GM12891 (cell line): ENCODE data around the gene ACYP2.
A peak's percentile ranks its signal among the peaks of the same experiment; 100 is the strongest.

Experiments
- DNase-seq: peaks from one replicate; pipeline ENCODE4 v3.0.0; 2011; ENCODE audit warnings: low spot score; ENCODE audit not compliant: insufficient read length
- FAIRE-seq: peaks from 2 replicates; lab custom pipeline; 2011; peaks lifted over from hg19 to GRCh38; lab: Jason Lieb, UNC
- PAX5 ChIP-seq: IDR thresholded peaks from 2 replicates; pipeline ENCODE4 v1.6.1; 2011; ENCODE audit warnings: low read length, moderate library complexity, mild to moderate bottlenecking; ENCODE audit not compliant: insufficient read depth, severe bottlenecking
- POLR2A ChIP-seq: IDR thresholded peaks from 2 replicates; pipeline ENCODE4 v1.6.1; 2011; ENCODE audit warnings: low read depth, low read length, control low read depth
- POLR2AphosphoS5 ChIP-seq: IDR thresholded peaks from 2 replicates; pipeline ENCODE4 v1.6.1; 2011; ENCODE audit warnings: low read depth, low read length, control low read depth
- POU2F2 ChIP-seq: IDR thresholded peaks from 2 replicates; pipeline ENCODE4 v1.6.1; 2011; ENCODE audit warnings: low read depth, mild to moderate bottlenecking, control low read depth, low read length, moderate library complexity
- SPI1 ChIP-seq: IDR thresholded peaks from 2 replicates; pipeline ENCODE4 v1.6.1; 2011; ENCODE audit warnings: low read depth, low read length, control low read depth
- TAF1 ChIP-seq: IDR thresholded peaks from 2 replicates; pipeline ENCODE4 v1.6.1; 2011; ENCODE audit warnings: low read depth, low read length, control low read depth

The ACYP2 gene

DNA sequence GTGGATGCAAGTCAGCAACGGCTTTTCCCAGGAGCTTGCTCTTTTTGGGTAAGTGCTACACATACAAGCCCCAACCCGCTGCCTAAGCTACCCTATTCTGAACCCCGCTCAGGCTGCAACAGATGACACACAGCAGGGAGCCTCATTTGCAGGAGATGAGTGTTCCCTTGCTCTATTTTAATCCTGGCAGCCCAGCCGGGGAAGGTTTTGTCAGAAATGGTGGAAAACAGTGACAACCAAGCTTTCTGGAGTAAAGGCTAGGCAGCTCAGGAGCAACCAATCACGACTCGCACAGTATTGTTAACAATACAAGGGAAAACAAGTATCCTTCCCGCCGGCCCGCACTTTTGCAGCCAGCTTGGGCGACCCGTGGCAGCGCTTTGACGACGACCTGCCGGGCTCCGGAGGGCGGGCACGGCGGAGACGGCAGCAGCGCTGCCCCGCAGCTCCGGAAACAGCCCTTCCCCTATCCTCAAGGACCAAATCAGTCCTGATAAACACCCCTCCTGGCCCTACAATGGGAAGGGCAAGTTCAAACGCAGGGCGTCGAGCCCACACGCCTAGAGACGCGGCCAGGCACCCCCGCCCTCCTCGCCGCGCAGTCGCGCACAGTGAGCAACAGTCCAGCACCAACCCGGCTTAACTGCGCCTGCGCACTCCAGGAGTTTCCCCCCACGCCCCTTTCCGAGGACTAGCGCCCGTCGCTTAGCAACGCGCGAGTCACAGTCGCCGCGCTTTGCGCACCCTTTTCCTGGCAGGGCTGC is 214.9 kb downstream of the ACYP2 start:
- FAIRE-seq (peak; percentile 98), DNase-seq (peak; percentile 84)
- TF ChIP-seq POLR2AphosphoS5, result no peak
- TF ChIP-seq POLR2A, result no peak
- no peak for TF ChIP-seq SPI1
- TF ChIP-seq PAX5, result no peak
- no peak for TF ChIP-seq POU2F2
- no peak for TF ChIP-seq TAF1

DNA sequence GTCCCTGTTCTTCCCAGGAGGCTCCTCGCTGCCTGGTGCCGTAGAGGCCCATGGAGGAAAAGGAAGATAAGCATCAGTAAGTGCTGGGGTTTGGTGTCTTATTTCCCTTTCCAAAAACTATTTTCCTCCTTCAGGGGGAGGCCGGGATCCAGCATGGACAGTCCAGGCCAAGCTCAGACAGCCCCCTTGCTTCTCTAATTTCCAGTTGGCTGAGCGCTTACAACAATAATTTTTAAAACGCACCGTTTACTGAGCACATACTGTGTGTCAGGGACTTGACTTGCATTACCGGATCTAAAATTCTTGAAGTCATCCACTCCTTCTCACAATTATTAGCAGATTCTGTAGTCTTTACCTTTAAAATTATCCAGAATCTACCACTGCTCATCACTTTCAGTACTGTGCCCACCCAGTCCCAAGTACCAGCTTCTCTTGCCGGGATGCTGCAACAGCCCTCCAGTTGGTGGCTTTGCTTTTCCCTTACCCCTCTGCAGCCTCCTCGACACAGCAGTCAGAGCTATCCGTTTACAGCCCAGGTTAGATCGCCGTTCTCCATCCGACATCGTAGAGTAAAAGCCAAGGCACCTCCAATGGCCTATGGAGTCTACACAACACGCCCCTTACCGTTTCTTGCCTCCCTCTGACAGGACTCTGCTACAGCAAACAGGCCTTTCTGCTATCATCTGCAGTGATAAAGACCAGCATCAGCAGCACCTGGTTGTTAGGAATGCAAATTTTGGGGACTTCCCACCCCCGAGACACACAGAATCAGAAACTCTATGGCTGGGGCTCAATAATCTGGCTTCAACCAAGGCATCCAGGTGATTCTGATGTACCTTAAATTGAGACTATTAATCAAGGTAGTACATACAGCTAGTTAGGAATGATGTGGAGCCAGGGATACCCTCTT is 215.8 kb downstream of the ACYP2 start:
- FAIRE-seq (peak; percentile 55), DNase-seq (no peak)
- TF ChIP-seq POLR2AphosphoS5, result no peak
- TF ChIP-seq POLR2A, result no peak
- no peak for TF ChIP-seq POU2F2
- no peak for TF ChIP-seq TAF1
- no peak for TF ChIP-seq PAX5
- no peak for TF ChIP-seq SPI1

GRCh38 chr2:54332386-54332785 is 217.0 kb downstream of the ACYP2 start:
- TF ChIP-seq SPI1, result no peak
- no peak for TF ChIP-seq TAF1
- no peak for TF ChIP-seq POLR2A
- no peak for TF ChIP-seq POLR2AphosphoS5
- TF ChIP-seq POU2F2, result no peak
- no peak for TF ChIP-seq PAX5
- FAIRE-seq (no peak), DNase-seq (no peak)

DNA sequence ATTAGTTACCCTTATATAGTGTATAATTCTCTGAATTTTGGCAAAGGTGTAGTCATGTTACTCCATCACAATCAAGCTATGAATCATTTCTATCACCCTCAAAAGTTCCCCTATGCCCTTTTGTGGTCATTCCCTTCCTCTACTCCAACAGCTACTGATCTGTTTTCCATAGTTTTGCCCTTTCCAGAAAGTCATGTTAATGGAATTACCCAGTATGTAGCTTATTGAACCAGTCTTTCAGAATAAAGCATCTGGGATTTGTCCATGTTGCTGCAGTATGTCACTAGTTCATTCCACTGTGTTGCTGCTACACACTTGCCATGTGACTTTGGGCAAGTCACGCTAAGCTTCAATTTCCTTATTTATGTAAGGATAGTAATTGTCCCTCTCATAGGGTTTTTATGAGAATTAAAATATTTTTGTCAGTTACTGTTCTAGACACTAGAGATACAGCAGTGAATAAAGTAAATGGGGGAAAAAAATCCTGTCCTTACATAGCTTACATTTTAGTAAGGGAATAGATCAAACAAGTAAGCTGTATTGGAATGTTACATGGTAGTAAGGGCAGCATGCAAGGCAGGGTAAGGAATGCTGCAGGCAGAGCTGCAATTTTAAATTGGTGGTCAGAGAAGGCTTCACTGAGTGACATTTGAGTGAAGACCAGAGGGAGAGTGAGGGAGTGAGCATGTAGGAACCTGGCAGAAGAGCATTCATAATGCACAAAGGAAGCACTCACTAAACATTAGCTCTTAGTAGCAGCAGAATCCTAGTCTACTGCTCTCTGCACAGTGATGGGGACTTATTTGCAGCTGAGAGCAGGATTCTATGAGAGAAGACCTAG is 220.9 kb downstream of the ACYP2 start:
- DNase-seq (no peak), FAIRE-seq (no peak)
- no peak for TF ChIP-seq POU2F2
- no peak for TF ChIP-seq POLR2A
- no peak for TF ChIP-seq PAX5
- no peak for TF ChIP-seq POLR2AphosphoS5
- TF ChIP-seq SPI1, result no peak
- no peak for TF ChIP-seq TAF1

- no peak for DNase-seq
- no peak for FAIRE-seq
- TF ChIP-seq PAX5 (no peak), POLR2A (no peak)
Observed at GRCh38 chr2:54336977-54337255, 221.5 kb downstream of the ACYP2 start.

DNA sequence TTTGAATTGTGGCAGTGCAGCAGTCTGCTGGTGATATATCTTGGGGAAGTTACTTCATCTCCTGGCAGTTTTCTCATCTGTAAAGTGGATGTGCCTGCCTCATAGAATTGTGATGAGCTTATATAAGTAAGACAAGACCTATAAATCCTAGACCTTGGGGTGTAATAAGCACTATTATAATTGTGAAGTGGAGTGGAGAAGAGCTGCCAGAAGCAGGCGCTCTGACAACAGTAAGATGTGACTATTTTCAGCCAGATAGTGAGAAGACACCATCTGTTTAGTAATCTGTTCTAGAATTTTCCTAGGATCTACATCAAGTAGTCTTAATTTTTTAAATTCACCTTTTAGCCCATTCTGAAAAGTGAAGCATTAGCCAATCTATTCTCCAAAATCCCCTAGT is 226.2 kb downstream of the ACYP2 start:
- DNase-seq (no peak), FAIRE-seq (no peak)
- no peak for TF ChIP-seq TAF1
- TF ChIP-seq PAX5, result no peak
- TF ChIP-seq SPI1, result no peak
- no peak for TF ChIP-seq POLR2AphosphoS5
- TF ChIP-seq POLR2A, result no peak
- no peak for TF ChIP-seq POU2F2

DNA sequence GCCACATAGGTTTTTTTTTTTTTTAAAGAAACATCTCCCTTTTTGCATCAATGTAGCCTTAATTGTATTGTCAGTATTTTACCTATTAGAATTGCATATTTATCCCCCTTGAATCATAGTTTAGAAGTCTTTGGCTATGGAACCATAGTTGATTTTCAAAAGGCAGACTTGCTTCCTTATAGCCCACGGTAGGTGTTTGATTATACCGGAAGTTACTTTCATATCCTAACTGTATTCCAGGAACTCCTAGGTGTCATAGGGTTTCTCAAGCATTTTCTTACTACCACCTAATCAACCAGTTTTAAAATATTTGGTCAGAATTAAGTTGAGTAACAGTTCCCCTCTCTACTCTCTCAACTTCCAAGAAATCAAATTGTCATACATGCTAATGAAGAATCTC is 227.2 kb downstream of the ACYP2 start:
- DNase-seq, result no peak
- TF ChIP-seq POLR2AphosphoS5, result no peak
- TF ChIP-seq POU2F2, result no peak
- FAIRE-seq, result no peak

DNA sequence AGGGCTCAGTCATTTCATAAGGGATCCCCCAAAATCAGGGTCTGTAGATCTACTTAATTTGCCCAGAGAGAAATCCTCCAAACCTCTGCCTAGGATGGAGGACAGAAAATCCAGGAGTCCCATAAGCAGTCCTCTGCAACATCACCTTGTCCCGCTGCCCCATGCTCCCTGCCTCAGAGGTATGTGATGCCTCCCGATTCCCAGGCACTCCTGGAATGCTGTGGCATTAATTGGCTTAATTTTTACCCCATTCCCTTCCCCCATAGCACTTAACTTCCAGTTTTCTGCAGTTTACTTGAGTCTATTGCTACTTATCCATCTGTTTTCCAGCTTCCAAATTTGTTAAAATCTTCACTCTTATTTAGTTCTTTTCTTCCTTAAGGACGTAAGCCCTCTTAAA is 232.2 kb downstream of the ACYP2 start:
- no peak for DNase-seq
- no peak for TF ChIP-seq POU2F2
- TF ChIP-seq POLR2A, result no peak
- no peak for TF ChIP-seq POLR2AphosphoS5
- no peak for TF ChIP-seq SPI1
- TF ChIP-seq PAX5, result no peak
- TF ChIP-seq TAF1, result no peak
- FAIRE-seq, result no peak

- DNase-seq (no peak), FAIRE-seq (no peak)
- no peak for TF ChIP-seq POLR2AphosphoS5
- TF ChIP-seq PAX5, result no peak
- TF ChIP-seq SPI1, result no peak
- no peak for TF ChIP-seq TAF1
- TF ChIP-seq POLR2A, result no peak
- TF ChIP-seq POU2F2, result no peak
Observed at GRCh38 chr2:54348646-54349045, 233.2 kb downstream of the ACYP2 start.
